ENCODE data around the gene MATR3. TPM values are rescaled to one million over a fixed set of nuclear protein-coding genes. Genes with fewer than 3 reads are reported as not detected.

MATR3 gene
- total RNA-seq, 6 donors from 2014 or later = 125 to 264 (median 158) TPM

GRCh38 chr5:139360384-139360783 lies 66.8 kb downstream of the MATR3 start:
- 91 to 93% methylated on average over 4 of the region's 4 CpGs for WGBS, 2 donors

DNA sequence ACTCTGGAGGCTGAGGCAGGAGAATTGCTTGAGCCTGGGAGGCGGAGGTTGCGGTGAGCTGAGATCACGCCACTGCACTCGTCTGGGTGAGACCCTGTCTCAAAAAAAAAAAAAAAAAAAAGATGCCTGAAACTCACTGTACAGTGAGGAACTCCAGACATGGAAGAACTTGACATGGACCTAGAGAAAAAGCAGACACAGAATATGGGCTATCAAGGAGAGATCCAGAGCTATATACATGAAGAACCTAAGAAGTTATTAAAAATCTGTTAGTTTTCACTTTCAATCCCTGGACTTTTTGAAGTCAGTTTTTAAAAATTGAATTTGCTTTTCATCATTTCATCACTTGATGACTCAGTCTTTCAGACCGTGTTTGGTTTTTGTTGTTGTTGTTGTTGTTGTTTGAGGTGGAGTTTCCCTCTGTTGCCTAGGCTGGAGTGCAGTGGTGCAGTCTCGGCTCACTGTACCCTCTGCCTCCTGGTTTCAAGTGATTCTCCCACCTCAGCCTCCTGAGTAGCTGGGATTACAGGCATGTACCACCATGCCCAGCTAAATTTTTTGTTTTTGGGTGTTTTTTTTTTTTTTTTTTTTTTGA lies 68.4 kb downstream of the MATR3 start:
- Histone ChIP-seq H3K36me3 (peaks cover 24 to 44% (median 28%) of the 10 kb centered on the region in 4 donors), H3K27me3 (no peaks in the 10 kb centered on the region), H3K4me1 (peaks cover 0 to 8% (median 0%) of the 10 kb centered on the region in 4 donors), H3K9me3 (no peaks in the 10 kb centered on the region), H3K4me3 (no peak overlapping the region), H3K27ac (no peak overlapping the region)
- TF ChIP-seq POLR2A (IDR thresholded peaks at IDR 0.05) = no peak
- TF ChIP-seq POLR2AphosphoS5 (IDR thresholded peaks at IDR 0.05) = no peak
- TF ChIP-seq CTCF (IDR thresholded peaks at IDR 0.05) = no peak
- no peak for TF ChIP-seq EP300 (IDR thresholded peaks at IDR 0.05)
- no peak for ATAC-seq (ENCODE audit: low FRiP score in 2 of 2)
- WGBS, 2 donors = 83 to 90% methylated on average over 6 of the region's 6 CpGs
- no peak for DNase-seq

More at GRCh38 chr5:139360384-139360783, 66.8 kb downstream of the MATR3 start:
- no peak for DNase-seq
- no peak overlapping the region for H3K4me3 ChIP-seq
- peaks cover 10 to 28% (median 15%) of the 10 kb centered on the region in 4 donors for H3K36me3 ChIP-seq
- H3K27ac ChIP-seq = no peak overlapping the region
- TF ChIP-seq POLR2AphosphoS5 (IDR thresholded peaks at IDR 0.05) = no peak
- no peak for TF ChIP-seq EP300 (IDR thresholded peaks at IDR 0.05)
- TF ChIP-seq POLR2A (IDR thresholded peaks at IDR 0.05) = no peak
- no peak for TF ChIP-seq CTCF (IDR thresholded peaks at IDR 0.05)
- peaks cover 0 to 10% (median 0%) of the 10 kb centered on the region in 4 donors for H3K4me1 ChIP-seq
- H3K27me3 ChIP-seq = no peaks in the 10 kb centered on the region
- H3K9me3 ChIP-seq = no peaks in the 10 kb centered on the region
- ATAC-seq (ENCODE audit: low FRiP score in 2 of 2) = no peak

DNA sequence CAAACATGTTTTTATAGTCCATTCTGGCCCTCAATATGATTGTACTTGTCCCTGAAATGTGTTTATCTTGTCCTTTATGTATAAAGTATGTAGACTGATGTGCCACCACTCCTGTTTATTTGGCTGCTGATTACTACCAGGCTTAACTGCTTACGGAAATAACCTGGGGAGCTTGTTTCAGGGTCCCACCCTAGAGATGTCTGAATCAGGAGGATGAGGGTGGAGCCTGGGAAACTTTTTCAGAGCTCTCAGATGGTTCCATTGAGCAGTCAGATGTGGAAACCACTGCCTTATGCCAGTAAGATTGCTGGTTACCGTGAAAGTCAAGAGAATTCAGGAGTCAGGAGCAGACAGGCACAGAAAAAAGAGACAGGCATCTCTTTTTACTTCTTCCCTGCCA lies 70.4 kb downstream of the MATR3 start:
- Histone ChIP-seq H3K36me3 (peaks cover 26 to 56% (median 41%) of the 10 kb centered on the region in 4 donors), H3K4me1 (no peaks in the 10 kb centered on the region), H3K9me3 (no peaks in the 10 kb centered on the region), H3K4me3 (no peak overlapping the region), H3K27ac (no peak overlapping the region), H3K27me3 (no peaks in the 10 kb centered on the region)
- DNase-seq (no peak), ATAC-seq (ENCODE audit: low FRiP score in 2 of 2) (no peak)
- 86 to 89% methylated on average over 2 of the region's 2 CpGs for WGBS, 2 donors
- TF ChIP-seq CTCF (IDR thresholded peaks at IDR 0.05) (no peak), POLR2A (IDR thresholded peaks at IDR 0.05) (no peak), EP300 (IDR thresholded peaks at IDR 0.05) (no peak), POLR2AphosphoS5 (IDR thresholded peaks at IDR 0.05) (no peak)

DNA sequence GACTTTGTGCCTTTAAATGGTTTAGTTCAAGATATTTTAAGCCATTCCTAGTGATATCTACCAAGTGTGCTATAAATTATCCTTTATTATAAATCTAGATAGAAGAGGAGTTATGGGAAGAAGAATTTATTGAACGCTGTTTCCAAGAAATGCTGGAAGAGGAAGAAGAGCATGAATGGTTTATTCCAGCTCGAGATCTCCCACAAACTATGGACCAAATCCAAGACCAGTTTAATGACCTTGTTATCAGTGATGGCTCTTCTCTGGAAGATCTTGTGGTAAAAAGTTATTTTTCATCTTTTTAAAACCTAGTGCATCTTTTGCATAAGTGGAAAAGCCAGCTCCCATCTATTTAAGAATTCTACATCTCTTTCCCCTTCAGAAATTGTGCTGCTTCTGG lies 70.9 kb downstream of the MATR3 start:
- H3K36me3 ChIP-seq = peaks cover 27 to 61% (median 42%) of the 10 kb centered on the region in 4 donors
- no peak overlapping the region for H3K27ac ChIP-seq
- no peaks in the 10 kb centered on the region for H3K4me1 ChIP-seq
- 70 to 78% methylated on average over 2 of the region's 2 CpGs for WGBS, 2 donors
- no peak for ATAC-seq (ENCODE audit: low FRiP score in 2 of 2)
- DNase-seq = no peak
- TF ChIP-seq CTCF (IDR thresholded peaks at IDR 0.05) (no peak), POLR2A (IDR thresholded peaks at IDR 0.05) (no peak), EP300 (IDR thresholded peaks at IDR 0.05) (no peak), POLR2AphosphoS5 (IDR thresholded peaks at IDR 0.05) (no peak)
- no peaks in the 10 kb centered on the region for H3K9me3 ChIP-seq
- H3K4me3 ChIP-seq = no peak overlapping the region
- H3K27me3 ChIP-seq = no peaks in the 10 kb centered on the region

- no peak for ATAC-seq (ENCODE audit: low FRiP score in 2 of 2)
- Histone ChIP-seq H3K27ac (no peak overlapping the region), H3K9me3 (no peaks in the 10 kb centered on the region), H3K4me1 (no peaks in the 10 kb centered on the region), H3K27me3 (no peaks in the 10 kb centered on the region), H3K4me3 (no peak overlapping the region), H3K36me3 (peaks cover 27 to 99% (median 62%) of the 10 kb centered on the region in 4 donors)
- no peak for DNase-seq
- WGBS, 2 donors = 71 to 79% methylated on average over 2 of the region's 2 CpGs
- TF ChIP-seq CTCF (IDR thresholded peaks at IDR 0.05) (no peak), POLR2A (IDR thresholded peaks at IDR 0.05) (no peak), EP300 (IDR thresholded peaks at IDR 0.05) (no peak), POLR2AphosphoS5 (IDR thresholded peaks at IDR 0.05) (no peak)
These were observed 75.1 kb downstream of the MATR3 start for GRCh38 chr5:139368613-139369012.
